ENCODE data around the gene ACSL3. TPM values are rescaled to one million over a fixed set of nuclear protein-coding genes. Genes with fewer than 3 reads are reported as not detected.

Gene ACSL3
- total RNA-seq, 4 donors from 2014 or later: 25.6 to 52.2 (median 47.2) TPM

DNA sequence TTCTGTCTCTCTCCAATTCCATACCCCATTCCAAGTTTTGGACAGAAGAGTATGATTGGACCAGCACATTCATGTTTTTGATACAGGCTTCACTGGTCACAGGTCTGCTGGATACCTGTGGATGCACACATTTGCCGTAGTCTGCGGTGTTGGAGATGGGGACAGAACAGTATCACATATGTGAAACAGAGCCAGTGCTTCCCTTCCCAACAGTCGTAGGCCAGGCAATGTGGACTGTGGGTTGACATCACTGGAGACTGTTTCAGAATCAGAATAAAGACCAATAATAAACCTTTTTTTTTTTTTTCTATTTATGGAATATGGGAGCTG, 18.7 kb downstream of the ACSL3 start:
- Histone ChIP-seq H3K36me3 (no peaks in the 10 kb centered on the region), H3K4me3 (no peak overlapping the region), H3K4me1 (no peaks in the 10 kb centered on the region), H3K27me3 (no peaks in the 10 kb centered on the region), H3K27ac (no peak overlapping the region), H3K9me3 (no peaks in the 10 kb centered on the region)
- TF ChIP-seq, protein P1, sequence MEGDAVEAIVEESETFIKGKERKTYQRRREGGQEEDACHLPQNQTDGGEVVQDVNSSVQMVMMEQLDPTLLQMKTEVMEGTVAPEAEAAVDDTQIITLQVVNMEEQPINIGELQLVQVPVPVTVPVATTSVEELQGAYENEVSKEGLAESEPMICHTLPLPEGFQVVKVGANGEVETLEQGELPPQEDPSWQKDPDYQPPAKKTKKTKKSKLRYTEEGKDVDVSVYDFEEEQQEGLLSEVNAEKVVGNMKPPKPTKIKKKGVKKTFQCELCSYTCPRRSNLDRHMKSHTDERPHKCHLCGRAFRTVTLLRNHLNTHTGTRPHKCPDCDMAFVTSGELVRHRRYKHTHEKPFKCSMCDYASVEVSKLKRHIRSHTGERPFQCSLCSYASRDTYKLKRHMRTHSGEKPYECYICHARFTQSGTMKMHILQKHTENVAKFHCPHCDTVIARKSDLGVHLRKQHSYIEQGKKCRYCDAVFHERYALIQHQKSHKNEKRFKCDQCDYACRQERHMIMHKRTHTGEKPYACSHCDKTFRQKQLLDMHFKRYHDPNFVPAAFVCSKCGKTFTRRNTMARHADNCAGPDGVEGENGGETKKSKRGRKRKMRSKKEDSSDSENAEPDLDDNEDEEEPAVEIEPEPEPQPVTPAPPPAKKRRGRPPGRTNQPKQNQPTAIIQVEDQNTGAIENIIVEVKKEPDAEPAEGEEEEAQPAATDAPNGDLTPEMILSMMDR (IDR thresholded peaks at IDR 0.05): no peak
- TF ChIP-seq POLR2A (IDR thresholded peaks at IDR 0.05): no peak
- DNase-seq: no peak

- no peak overlapping the region for H3K4me3 ChIP-seq
- H3K9me3 ChIP-seq: no peaks in the 10 kb centered on the region
- H3K27ac ChIP-seq: no peak overlapping the region
- no peak for TF ChIP-seq POLR2A (IDR thresholded peaks at IDR 0.05)
- TF ChIP-seq, protein P1 (IDR thresholded peaks at IDR 0.05): no peak
- no peaks in the 10 kb centered on the region for H3K4me1 ChIP-seq
- H3K27me3 ChIP-seq: no peaks in the 10 kb centered on the region
- H3K36me3 ChIP-seq: no peaks in the 10 kb centered on the region
- DNase-seq: no peak
Measured at GRCh38 chr2:222882484-222882928, 21.7 kb downstream of the ACSL3 start.

- H3K4me1 ChIP-seq: no peaks in the 10 kb centered on the region
- no peak for DNase-seq
Measured at GRCh38 chr2:222883420-222883819, 22.6 kb downstream of the ACSL3 start.

GRCh38 chr2:222884114-222884771, 23.4 kb downstream of the ACSL3 start:
- no peaks in the 10 kb centered on the region for H3K4me1 ChIP-seq
- H3K27ac ChIP-seq: no peak overlapping the region

More at GRCh38 chr2:222883420-222883819, 22.6 kb downstream of the ACSL3 start:
- Histone ChIP-seq H3K36me3 (no peaks in the 10 kb centered on the region), H3K27ac (no peak overlapping the region), H3K4me3 (no peak overlapping the region), H3K27me3 (no peaks in the 10 kb centered on the region), H3K9me3 (no peaks in the 10 kb centered on the region)
- no peak for TF ChIP-seq POLR2A (IDR thresholded peaks at IDR 0.05)
- TF ChIP-seq, protein P1 (IDR thresholded peaks at IDR 0.05): no peak

DNA sequence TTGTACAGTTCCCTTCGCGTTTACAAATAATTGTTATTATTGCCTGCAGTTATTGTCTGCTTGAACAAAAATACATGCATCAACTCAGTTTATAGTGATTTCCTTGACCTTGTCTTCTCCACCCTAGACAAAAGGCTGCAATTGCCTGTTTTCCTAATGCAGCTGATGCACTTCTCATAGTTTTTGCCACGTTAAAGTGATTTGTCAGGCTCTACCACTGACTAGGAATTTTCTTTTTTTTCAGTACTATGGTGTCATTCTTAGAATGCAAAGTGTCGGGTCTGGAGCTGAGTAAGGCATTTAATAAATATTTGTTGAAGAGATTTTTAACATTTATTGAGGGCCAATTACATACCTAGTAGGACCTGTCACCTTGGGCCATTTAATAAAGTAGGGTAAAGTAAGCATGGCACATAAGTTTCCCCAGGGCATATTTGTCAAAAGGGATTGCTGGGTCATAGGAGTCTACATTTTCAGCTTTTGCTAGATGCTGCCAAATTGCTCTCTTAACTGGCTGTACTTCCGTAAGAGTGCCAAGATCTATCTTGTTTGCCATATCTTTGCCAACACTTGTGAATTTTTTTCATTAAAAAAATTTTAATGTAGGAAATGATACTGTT, 24.1 kb downstream of the ACSL3 start:
- no peaks in the 10 kb centered on the region for H3K4me1 ChIP-seq
- no peaks in the 10 kb centered on the region for H3K9me3 ChIP-seq
- no peaks in the 10 kb centered on the region for H3K36me3 ChIP-seq
- TF ChIP-seq, protein P1 (IDR thresholded peaks at IDR 0.05): no peak
- no peak for TF ChIP-seq POLR2A (IDR thresholded peaks at IDR 0.05)
- H3K27ac ChIP-seq: no peak overlapping the region
- no peak overlapping the region for H3K4me3 ChIP-seq
- no peak for DNase-seq
- no peaks in the 10 kb centered on the region for H3K27me3 ChIP-seq

More at GRCh38 chr2:222884114-222884771, 23.4 kb downstream of the ACSL3 start:
- H3K9me3 ChIP-seq: no peaks in the 10 kb centered on the region
- TF ChIP-seq, protein P1 (IDR thresholded peaks at IDR 0.05): no peak
- TF ChIP-seq POLR2A (IDR thresholded peaks at IDR 0.05): no peak
- no peaks in the 10 kb centered on the region for H3K36me3 ChIP-seq
- DNase-seq: no peak
- no peak overlapping the region for H3K4me3 ChIP-seq
- H3K27me3 ChIP-seq: no peaks in the 10 kb centered on the region

Data from Peyer's patch (tissue), 4 donors.